Heart left ventricle (tissue), 13 donors: ENCODE measurements around the gene OGFRL1.

ENCODE experiments used
- POLR2A ChIP-seq, 2 donors: fragments of 450-650 bp; IDR thresholded peaks; one replicate each; pipeline ENCODE4 v1.6.1; 2017; ENCODE audit warnings: antibody characterized with exemption in 2 of 2, mild to moderate bottlenecking in 2 of 2, moderate library complexity in 2 of 2
- TF ChIP-seq, protein P1 (sequence below), 12 donors: fragments of 200-600 bp; sonication (generic) in 4 of 12; IDR thresholded peaks; one replicate each; pipeline versions ENCODE4 v1.5.0 to v1.8.0; 2018 to 2022; ENCODE audit warnings: antibody characterized with exemption in 12 of 12, mild to moderate bottlenecking in 5 of 12
- donor health status: ischemic (EF 13 %, LVEDD 7.1; RV severe dilation, severe dysfunction).
- donor health status: DM: no; HTN: yes; CAD: no.
- donor health status: DM: no; HTN: no; CAD: no.
- donor health status: ischemic (EF 25% LVEDD 6.9; RV normal size, moderate dysfunction).
- donor health status: ischemic (EF 25% LVEDD 5.7; RV mildly dilated, moderate dysfunction).
- donor health status: ischemic (EF 35%, LVEDD 5.7; RV mildly dilated, moderate dysfunction).
- donor health status: nonischemic (EF 11% LVEDD 7.7; RV severe dilation, severe dysfunction).
- donor health status: DM: yes; HTN: yes; CAD: no.
- donor health status: PGD.
- donor health status: ischemic (EF 29% LVEDD 5.4; RV normal size, mild dysfunction).
- donor health status: nonischemic (EF 23%, LVEDD 6.1; RV moderate dilation, normal function).

DNA sequence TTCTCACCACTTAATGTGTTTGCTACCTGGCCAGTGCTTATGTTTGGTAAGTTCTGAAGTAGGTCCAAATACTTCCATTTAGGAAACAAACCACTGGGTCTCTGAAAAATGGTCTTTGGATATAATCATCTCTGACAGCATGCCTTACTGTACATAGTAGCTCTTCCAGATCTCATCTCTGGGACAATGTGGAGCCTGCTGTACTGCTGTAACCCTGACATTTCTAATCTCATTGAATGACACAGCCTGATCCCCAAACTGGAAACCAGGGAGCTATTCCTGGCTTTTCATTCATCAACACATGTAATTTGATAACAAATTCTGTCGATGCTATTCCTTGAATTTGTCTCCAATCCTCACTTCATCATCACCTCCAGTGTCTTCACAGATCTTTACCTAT is 23.5 kb downstream of the OGFRL1 start:
- TF ChIP-seq, protein P1, sequence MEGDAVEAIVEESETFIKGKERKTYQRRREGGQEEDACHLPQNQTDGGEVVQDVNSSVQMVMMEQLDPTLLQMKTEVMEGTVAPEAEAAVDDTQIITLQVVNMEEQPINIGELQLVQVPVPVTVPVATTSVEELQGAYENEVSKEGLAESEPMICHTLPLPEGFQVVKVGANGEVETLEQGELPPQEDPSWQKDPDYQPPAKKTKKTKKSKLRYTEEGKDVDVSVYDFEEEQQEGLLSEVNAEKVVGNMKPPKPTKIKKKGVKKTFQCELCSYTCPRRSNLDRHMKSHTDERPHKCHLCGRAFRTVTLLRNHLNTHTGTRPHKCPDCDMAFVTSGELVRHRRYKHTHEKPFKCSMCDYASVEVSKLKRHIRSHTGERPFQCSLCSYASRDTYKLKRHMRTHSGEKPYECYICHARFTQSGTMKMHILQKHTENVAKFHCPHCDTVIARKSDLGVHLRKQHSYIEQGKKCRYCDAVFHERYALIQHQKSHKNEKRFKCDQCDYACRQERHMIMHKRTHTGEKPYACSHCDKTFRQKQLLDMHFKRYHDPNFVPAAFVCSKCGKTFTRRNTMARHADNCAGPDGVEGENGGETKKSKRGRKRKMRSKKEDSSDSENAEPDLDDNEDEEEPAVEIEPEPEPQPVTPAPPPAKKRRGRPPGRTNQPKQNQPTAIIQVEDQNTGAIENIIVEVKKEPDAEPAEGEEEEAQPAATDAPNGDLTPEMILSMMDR (IDR thresholded peaks at IDR 0.05) = no peak
- TF ChIP-seq POLR2A (IDR thresholded peaks at IDR 0.05) = no peak
